GM12872 (cell line): ENCODE data around the gene RAD51B.

Experiments used
- CTCF ChIP-seq: IDR thresholded peaks from 3 replicates; pipeline ENCODE4 v1.5.1; 2011; ENCODE audit warnings: low read depth, mild to moderate bottlenecking, low read length, moderate library complexity; ENCODE audit not compliant: insufficient read depth

The RAD51B gene

DNA sequence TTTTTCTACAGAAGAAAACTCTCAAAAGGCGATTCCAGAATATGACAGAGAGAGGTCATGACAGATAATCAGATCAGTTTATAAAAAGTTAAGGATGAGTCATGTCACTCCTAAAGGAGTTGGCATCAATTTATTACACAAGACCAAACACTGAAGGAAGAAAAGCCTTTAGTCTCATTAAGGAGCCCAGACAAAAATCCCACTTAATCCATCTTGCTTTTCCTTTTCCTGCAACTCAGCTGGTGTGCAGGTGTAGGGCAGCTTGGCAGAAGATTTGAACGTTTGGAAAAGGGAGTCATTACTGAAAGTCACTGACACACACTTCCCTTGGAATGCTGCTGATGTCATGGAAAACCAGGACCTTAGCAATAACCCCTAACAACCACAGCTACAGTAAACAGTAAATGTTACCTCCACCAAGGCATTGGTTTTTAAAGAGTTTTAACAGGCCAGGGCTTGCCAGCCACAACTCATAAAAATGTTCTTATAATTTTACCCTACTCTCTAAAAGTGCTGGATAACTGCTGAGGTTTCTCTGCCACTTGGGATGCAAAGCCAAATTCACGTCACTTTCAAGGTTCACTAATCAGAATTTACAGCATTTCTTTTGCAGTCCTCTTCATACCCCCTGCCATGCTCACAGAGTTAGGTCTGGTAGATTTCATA, 320.6 kb downstream of the RAD51B start:
- TF ChIP-seq CTCF: no peak

GRCh38 chr14:68140806-68141205, 321.2 kb downstream of the RAD51B start:
- TF ChIP-seq CTCF: no peak

GRCh38 chr14:68141281-68142088, 321.9 kb downstream of the RAD51B start:
- TF ChIP-seq CTCF: no peak

DNA sequence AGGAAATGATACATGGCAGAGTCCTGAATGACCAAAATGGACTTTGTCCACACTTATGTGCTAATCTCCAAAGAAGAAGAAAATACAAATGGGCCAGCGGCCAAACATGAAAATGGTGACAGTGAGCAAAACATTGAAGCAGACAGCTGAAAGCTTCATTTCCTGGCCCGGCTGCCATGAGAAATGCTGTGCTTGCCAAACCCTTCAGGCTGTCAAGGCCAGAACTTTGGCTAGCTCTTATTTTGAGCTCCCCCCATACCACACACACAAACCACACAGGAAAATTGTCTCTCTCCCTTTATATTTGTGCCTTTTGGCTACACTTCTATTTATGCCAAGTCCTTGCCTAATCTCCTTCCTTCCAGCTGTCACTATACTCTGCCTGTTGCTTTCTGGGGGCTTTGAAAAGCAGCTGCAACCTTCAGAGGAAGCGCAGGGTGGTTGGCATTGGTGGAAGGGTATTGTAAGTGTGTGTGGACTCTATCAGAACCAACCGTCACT, 323.8 kb downstream of the RAD51B start:
- no peak for TF ChIP-seq CTCF

- TF ChIP-seq CTCF: no peak
Observed at GRCh38 chr14:68144051-68144681, 324.6 kb downstream of the RAD51B start.

DNA sequence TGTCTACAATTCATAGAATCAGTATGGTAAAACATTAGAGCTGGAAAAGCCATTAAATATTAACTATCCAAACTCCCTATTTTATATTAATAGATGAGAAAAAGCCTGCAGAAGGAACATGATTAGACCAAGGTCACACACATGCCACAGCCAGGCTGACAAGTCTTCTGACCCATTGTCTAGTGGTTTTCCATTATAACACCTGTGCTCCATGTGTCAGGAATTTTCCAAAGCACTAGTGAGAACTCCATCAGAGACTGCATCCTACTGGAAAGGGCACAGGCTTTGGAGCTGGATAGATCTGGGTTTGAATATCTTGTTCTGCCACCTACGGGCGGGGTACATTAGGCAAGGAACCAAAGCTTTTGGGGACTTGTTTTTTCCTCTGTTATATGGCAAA, 325.5 kb downstream of the RAD51B start:
- TF ChIP-seq CTCF: no peak

GRCh38 chr14:68145539-68145938, 326.0 kb downstream of the RAD51B start:
- no peak for TF ChIP-seq CTCF
